NCI-H82 treated with DMSO at 0.1 percent for 48 hours (cell line): ENCODE measurements around the gene UBAC2.

Experiments
- DNase-seq: peaks from one replicate; lab custom pipeline; 2025; ENCODE audit not compliant: unreplicated experiment; lab: John Stamatoyannopoulos, UW

UBAC2 gene

GRCh38 chr13:99200432-99201167, at the start of gene UBAC2:
TSS of gene UBAC2 (plus strand) at chr13:99200854. CDS start at chr13:99200909, 55 bp downstream.
- peak; percentile 87 for DNase-seq

GRCh38 chr13:99151516-99151915, 49.1 kb upstream of the UBAC2 start:
- DNase-seq: no peak

- no peak for DNase-seq
These were observed 47.4 kb upstream of the UBAC2 start for GRCh38 chr13:99153219-99153618.

GRCh38 chr13:99154064-99154463, 46.6 kb upstream of the UBAC2 start:
- no peak for DNase-seq

- DNase-seq: no peak
These were observed 44.8 kb upstream of the UBAC2 start for GRCh38 chr13:99155821-99156220.

GRCh38 chr13:99157046-99157445, 43.6 kb upstream of the UBAC2 start:
- no peak for DNase-seq

GRCh38 chr13:99158846-99159245, 41.8 kb upstream of the UBAC2 start:
- DNase-seq: no peak

- no peak for DNase-seq
These were observed 41.2 kb upstream of the UBAC2 start for GRCh38 chr13:99159331-99160061.

- DNase-seq: no peak
These were observed 40.2 kb upstream of the UBAC2 start for GRCh38 chr13:99160415-99160814.

- no peak for DNase-seq
These were observed 39.1 kb upstream of the UBAC2 start for GRCh38 chr13:99161512-99161911.

- no peak for DNase-seq
These were observed 37.9 kb upstream of the UBAC2 start for GRCh38 chr13:99162567-99163361.

GRCh38 chr13:99164226-99164625, 36.4 kb upstream of the UBAC2 start:
- DNase-seq: no peak

GRCh38 chr13:99165753-99166587, 34.7 kb upstream of the UBAC2 start:
- DNase-seq: no peak

- DNase-seq: no peak
These were observed 27.7 kb upstream of the UBAC2 start for GRCh38 chr13:99172951-99173350.

GRCh38 chr13:99173606-99174005, 27.0 kb upstream of the UBAC2 start:
- DNase-seq: no peak

GRCh38 chr13:99174533-99175100, 26.0 kb upstream of the UBAC2 start:
- no peak for DNase-seq

- peak; percentile 67 for DNase-seq
These were observed 24.1 kb upstream of the UBAC2 start for GRCh38 chr13:99176309-99177276.

- no peak for DNase-seq
These were observed 22.0 kb upstream of the UBAC2 start for GRCh38 chr13:99178636-99179035.

- no peak for DNase-seq
These were observed 21.2 kb upstream of the UBAC2 start for GRCh38 chr13:99179460-99179859.
